ENCODE measurements around the gene GNG12. TPM values are rescaled to one million over a fixed set of nuclear protein-coding genes. Genes with fewer than 3 reads are reported as not detected.

The GNG12 gene
- total and polyA plus RNA-seq, 12 donors, result 15.3 to 121 (median 84.7) TPM

GRCh38 chr1:67850611-67851075 lies 17.4 kb upstream of the GNG12 start:
- DNase-seq, result peak; percentile 76 to 96 (median 92)
- peaks cover 5 to 10% of the 10 kb centered on the region in 2 donors for H3K4me1 ChIP-seq (replicated peaks in 1 of 2)
- intact Hi-C loops (cut with DNase I), result loop anchor here (5.0 to 10.0 kb wide), 4 partner anchors 162 to 492 kb away; no protein-coding TSS in a partner anchor
- H3K27ac ChIP-seq, result peak overlapping the region in 2 of 5 donors; percentile 10 to 17
- H3K4me3 ChIP-seq, result no peak overlapping the region
- H3K27me3 ChIP-seq, result no peaks in the 10 kb centered on the region
- TF ChIP-seq CTCF (IDR thresholded peaks at IDR 0.05) (no peak), POLR2A (IDR thresholded peaks at IDR 0.05) (no peak)
- 60 to 79% (median 66%) methylated on average over 1 of the region's 1 CpG for WGBS, 4 donors
- H3K36me3 ChIP-seq (replicated peaks in 1 of 2), result no peaks in the 10 kb centered on the region
- no peaks in the 10 kb centered on the region for H3K9me3 ChIP-seq (replicated peaks in 1 of 3)

- Histone ChIP-seq H3K36me3 (replicated peaks in 1 of 2) (no peaks in the 10 kb centered on the region), H3K4me1 (replicated peaks in 1 of 2) (peaks cover 5 to 10% of the 10 kb centered on the region in 2 donors), H3K9me3 (replicated peaks in 1 of 3) (no peaks in the 10 kb centered on the region), H3K4me3 (no peak overlapping the region), H3K27ac (peak overlapping the region in 2 of 5 donors; percentile 10 to 17), H3K27me3 (no peaks in the 10 kb centered on the region)
- TF ChIP-seq CTCF (IDR thresholded peaks at IDR 0.05), result peak; percentile 55 to 73 (median 58)
- no peak for TF ChIP-seq POLR2A (IDR thresholded peaks at IDR 0.05)
- intact Hi-C loops (cut with DNase I), result loop anchor here (5.0 to 10.0 kb wide), 4 partner anchors 162 to 492 kb away; no protein-coding TSS in a partner anchor
- peak in 3 of 7 donors; percentile 23 to 35 (median 23) for DNase-seq
These were observed 16.9 kb upstream of the GNG12 start for GRCh38 chr1:67850151-67850551.

GRCh38 chr1:67847466-67847865 lies 14.2 kb upstream of the GNG12 start:
- TF ChIP-seq CTCF (IDR thresholded peaks at IDR 0.05), result no peak
- no peak for TF ChIP-seq POLR2A (IDR thresholded peaks at IDR 0.05)
- Histone ChIP-seq H3K27ac (no peak overlapping the region), H3K27me3 (no peaks in the 10 kb centered on the region), H3K36me3 (replicated peaks in 1 of 2) (no peaks in the 10 kb centered on the region), H3K4me1 (replicated peaks in 1 of 2) (peaks cover 5 to 10% of the 10 kb centered on the region in 2 donors), H3K9me3 (replicated peaks in 1 of 3) (no peaks in the 10 kb centered on the region), H3K4me3 (no peak overlapping the region)
- intact Hi-C loops (cut with DNase I), result loop anchor here (5.0 kb wide), 2 partner anchors 80 to 85 kb away; no protein-coding TSS in a partner anchor
- 64 to 88% (median 76%) methylated on average over 2 of the region's 2 CpGs for WGBS, 4 donors
- no peak for DNase-seq

GRCh38 chr1:67846538-67846937 lies 13.3 kb upstream of the GNG12 start:
- H3K4me1 ChIP-seq (replicated peaks in 1 of 2), result peaks cover 5 to 10% of the 10 kb centered on the region in 2 donors
- H3K27me3 ChIP-seq, result no peaks in the 10 kb centered on the region
- no peak overlapping the region for H3K27ac ChIP-seq
- no peaks in the 10 kb centered on the region for H3K9me3 ChIP-seq (replicated peaks in 1 of 3)
- no peak overlapping the region for H3K4me3 ChIP-seq
- TF ChIP-seq CTCF (IDR thresholded peaks at IDR 0.05) (no peak), POLR2A (IDR thresholded peaks at IDR 0.05) (no peak)
- intact Hi-C loops (cut with DNase I), result loop anchor here (5.0 kb wide), 2 partner anchors 79 to 84 kb away; no protein-coding TSS in a partner anchor
- 94 to 100% (median 98%) methylated on average over 1 of the region's 1 CpG for whole genome bisulfite sequencing, 4 donors
- no peak for DNase-seq
- no peaks in the 10 kb centered on the region for H3K36me3 ChIP-seq (replicated peaks in 1 of 2)

Data from adrenal gland (tissue), 12 donors.